ENCODE data around the gene TXNRD1.
"Not testable (repeated sequence)": the region's sequence is repeated elsewhere in the genome, so short reads cannot be mapped to it uniquely, and the experiment has no call there.

TXNRD1 gene

GRCh38 chr12:104242546-104243206 is 27.1 kb downstream of the TXNRD1 start:
- no peak for DNase-seq

GRCh38 chr12:104243551-104243950 is 28.0 kb downstream of the TXNRD1 start:
- peak; percentile 46 to 68 for DNase-seq

DNA sequence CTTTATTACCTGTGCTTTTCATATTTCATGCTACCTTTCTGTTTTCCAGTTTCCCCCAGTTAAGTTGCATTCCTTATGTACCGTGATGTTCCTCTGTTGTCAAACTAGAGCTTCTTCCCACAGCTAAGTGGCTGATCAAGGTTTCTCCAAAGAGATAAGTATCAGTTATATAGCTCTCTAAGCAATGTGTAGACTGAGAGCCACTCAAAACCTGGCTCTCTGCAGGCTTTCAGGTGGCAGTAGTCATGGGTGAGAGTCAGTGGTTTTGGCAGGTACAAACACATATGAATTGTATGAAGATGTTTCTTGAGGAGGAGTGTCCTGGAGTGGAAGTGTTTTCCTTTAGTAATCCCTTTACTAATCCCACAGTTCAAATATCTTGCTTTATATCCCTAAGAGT is 28.4 kb downstream of the TXNRD1 start:
- peak; percentile 46 to 51 for DNase-seq

- DNase-seq, result no peak
These were observed 32.1 kb downstream of the TXNRD1 start for GRCh38 chr12:104247698-104248097.

DNA sequence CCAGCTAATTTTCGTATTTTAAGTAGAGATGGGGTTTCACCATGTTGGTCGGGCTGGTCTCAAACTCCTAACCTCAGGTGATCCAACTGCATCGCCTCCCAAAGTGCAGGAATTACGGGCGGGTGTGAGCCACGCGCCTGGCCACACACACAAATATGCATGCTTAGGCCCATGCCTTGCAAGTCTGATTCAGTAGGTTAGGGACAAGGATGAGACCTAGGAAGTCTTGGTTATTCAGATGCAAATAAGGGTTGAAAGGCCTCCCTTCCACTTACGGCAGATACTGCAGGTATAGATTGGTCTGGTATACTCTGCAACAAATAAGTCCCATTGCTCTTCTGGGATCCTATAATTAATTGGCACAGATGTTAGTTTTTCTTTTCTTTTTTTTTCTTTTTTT is 32.9 kb downstream of the TXNRD1 start:
- no peak for DNase-seq

- peak in 1 of 2 experiments; percentile 26 for DNase-seq
These were observed 33.4 kb downstream of the TXNRD1 start for GRCh38 chr12:104249017-104249416.

GRCh38 chr12:104249898-104250297 is 34.3 kb downstream of the TXNRD1 start:
- no peak for DNase-seq

GRCh38 chr12:104250366-104251125 is 35.0 kb downstream of the TXNRD1 start:
- peak in 1 of 2 experiments; percentile 34 for DNase-seq

DNA sequence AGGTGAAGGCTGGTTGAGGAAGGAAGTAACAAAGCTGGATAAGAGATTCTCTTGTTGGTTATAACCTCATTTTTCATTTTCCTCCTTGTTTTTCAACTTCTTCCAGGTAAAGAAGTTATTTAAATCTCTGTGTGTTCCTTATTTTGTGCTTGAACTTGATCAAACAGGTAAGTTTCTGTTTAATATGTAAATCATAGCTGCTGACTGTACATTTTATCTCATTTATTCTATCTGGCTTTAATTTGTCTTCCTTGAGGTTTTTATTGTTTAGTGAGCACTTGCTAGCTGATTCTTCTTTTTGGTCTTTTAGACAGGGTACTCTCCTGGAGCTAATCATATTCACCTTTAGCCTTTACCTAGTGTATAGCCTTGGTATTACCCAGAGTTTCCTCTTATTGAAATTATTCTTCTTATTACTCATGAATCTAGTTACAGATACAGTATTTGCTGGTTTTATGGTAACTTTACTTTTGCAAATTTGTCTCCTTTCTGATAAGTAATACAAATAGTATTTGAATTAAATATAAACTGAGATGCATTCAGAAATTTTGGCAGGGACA is 42.4 kb downstream of the TXNRD1 start:
- no peak for DNase-seq

- no peak for DNase-seq
These were observed 43.0 kb downstream of the TXNRD1 start for GRCh38 chr12:104258476-104259067.

DNA sequence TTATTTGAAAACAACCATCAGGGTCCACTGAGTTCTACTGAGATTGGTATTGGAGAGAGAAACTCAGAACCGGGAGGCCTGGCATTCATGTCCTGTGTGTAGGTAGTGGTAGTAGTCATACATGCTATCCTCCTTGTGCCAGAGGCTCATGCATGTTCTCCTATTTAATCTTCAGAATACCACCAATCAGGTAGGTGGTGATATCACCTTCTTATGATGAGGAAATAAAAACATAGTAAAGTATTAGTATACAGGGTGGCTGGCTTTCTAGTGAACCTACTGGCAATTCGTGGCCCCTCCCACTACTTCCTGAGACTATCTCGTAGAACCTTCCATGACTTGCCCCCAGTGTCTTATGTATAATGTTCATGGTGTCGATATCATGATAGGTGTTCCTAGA is 47.4 kb downstream of the TXNRD1 start:
- no peak for DNase-seq

DNA sequence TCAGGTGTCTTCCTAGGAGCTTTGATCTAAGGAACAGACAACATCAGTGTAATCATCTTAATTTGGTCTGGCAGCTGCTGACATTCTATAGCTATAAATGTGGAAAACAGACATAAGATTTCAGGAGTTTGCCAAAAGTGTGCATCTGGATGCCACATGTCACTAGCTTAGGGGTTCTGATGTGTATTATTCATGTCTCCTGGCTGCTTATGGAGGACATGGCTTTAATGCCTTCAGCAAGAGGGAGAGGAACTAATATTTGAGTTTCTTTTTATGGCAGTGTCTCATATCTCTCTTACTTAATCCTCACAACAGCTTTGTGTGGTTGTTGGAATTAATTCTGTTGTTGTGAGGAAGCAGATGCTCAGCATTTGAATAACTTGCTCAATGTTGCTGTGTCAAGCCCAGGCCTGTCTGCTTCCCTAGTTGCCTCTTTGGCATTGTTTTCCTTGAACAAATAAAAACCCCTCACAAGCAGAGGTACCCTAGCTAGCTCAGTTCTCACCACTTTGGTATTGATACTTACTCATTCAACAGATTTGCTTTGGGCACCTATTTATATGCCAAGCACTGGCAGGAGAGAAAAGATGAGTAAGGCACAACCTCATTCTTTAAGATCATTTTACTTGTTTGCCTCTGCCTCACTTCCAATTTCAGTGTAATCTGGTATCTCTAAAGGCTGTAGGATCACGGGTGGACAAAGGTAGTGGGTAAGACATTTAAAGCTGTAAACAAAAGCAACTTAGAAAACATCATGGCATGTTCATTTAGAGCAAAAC is 48.2 kb downstream of the TXNRD1 start:
- peak; percentile 50 to 80 for DNase-seq

GRCh38 chr12:104265436-104265835 is 49.9 kb downstream of the TXNRD1 start:
- DNase-seq, result not testable (repeated sequence)

- no peak for DNase-seq
These were observed 57.4 kb downstream of the TXNRD1 start for GRCh38 chr12:104272938-104273337.

- no peak for DNase-seq
These were observed 57.9 kb downstream of the TXNRD1 start for GRCh38 chr12:104273503-104273902.

DNA sequence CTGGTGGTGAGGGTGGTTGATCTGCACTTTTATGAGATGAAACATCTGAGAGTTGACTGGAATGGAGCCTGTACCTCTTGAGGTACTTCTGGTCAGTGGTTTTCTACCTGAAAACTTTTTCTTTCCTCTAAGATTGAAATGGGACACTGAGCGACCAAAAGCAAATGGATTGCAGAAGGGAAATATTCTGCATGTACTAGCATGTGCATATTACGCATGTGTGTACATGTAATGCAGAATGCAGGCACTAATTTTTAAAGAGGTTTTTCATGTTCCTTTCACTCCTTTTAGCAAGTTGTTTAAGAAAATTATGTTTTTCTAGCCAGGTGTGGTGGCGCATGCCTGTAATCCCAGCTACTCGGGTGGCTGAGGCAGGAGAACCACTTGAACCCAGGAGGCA is 59.2 kb downstream of the TXNRD1 start:
- DNase-seq, result no peak

DNA sequence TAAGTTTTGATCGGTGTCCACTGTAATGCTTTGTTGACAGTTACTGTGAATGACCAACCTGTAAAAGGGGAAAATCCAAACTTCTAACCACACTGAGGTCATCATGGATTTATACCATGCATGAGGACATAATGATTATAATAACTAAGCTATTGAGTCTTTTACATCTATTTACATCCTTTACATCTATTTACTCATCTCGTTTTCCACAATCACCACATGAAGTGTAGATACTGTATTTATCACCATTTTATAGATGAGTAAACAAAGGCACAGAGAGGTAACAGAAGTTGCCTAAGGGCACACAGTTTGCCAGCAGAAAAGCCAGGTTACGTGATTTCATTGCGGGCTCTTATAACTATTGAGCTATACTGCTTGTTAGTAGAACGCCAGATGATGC is 60.1 kb downstream of the TXNRD1 start:
- no peak for DNase-seq

DNA sequence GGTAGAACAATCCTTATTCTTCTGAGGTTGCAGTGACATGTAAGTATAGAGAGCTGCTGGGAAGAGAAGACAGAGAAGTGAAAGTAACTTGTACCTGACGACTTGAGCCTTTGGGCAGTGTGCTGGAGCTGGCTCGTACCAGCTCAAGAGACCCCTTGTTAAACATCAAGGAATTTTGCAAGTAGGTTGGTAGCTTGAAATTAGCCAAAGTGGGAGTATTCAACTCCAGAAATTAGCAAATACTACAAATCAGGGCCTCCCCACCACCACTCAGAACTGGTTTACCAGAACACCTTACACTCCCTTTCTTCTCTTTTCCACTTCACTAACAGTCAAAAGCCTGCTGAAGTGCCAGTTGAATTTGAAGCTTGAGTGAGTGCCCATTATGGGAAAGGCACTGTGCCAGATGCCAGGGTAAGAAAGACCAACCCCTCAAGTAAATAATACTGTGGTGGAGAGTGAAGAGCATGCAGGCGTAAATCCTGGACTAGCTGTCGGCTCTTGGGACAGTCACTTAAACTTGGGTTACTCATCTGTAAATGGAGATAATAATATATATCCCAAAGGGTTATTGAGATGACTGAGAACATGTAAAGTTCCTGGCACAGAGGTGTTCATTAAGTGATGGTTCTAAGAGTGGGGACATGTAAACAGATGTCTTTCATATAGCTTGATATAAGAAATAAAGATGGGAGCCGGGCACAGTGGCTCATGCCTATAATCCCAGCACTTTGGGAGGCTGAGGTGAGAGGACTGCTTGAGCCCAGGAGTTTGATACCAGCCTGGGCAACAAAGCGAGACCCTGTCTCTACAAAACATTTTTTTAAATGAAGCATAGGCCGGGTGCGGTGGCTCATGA is 60.9 kb downstream of the TXNRD1 start:
- peak; percentile 91 to 95 for DNase-seq

GRCh38 chr12:104279164-104279563 is 63.6 kb downstream of the TXNRD1 start:
- no peak for DNase-seq

GRCh38 chr12:104280111-104280510 is 64.5 kb downstream of the TXNRD1 start:
- no peak for DNase-seq

DNA sequence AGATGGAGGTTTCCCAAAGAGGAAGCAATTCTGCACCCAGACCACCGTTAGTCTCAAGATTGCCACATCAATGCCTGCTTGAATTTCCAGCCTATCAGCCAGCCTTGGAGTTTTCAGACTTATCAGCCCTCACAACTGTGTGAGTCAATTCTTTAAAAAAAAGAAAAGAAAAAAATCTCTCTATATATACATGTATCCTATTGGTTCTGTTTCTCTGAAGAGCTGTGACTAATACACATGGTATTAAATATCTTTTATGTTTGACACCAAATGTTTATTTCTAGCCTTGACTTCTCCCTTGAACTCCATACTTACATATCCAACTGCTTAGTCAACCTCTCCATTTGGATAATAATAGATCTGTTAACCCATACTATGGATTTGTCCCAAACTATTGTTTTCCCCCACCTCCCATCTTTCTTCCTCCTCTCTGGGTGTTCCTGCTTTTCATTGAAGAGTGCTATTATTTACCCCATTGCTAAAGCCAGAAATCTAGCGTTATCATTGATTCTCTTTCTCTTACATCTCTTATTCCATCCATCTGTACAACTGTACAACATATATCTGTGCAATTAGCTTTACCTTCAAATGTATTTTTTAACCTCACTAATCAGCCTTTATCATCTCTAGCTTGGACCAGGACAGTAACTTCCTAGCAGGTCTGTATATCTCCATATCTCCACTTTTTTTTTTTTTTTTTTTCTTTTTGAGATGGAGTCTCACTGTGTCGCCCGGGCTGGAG is 65.3 kb downstream of the TXNRD1 start:
- DNase-seq, result no peak
